SJCRH30 (cell line): ENCODE measurements around the gene LTBP1. TPM values are rescaled to one million over a fixed set of nuclear protein-coding genes. Genes with fewer than 3 reads are reported as not detected.

ENCODE experiments used
- DNase-seq, 2 experiments: peaks; one replicate each; pipeline ENCODE4 v3.0.0-alpha.2; 2015 to 2020
- H3K27ac ChIP-seq: fragments of 250-450 bp; sonication (Bioruptor Pico); 2 replicates; pipeline ENCODE4 v1.5.1; 2020; ENCODE audit warnings: mild to moderate bottlenecking, moderate library complexity
- H3K27me3 ChIP-seq: fragments of 250-450 bp; sonication (Bioruptor Pico); 2 replicates; pipeline ENCODE4 v1.5.1; 2020; ENCODE audit warnings: mild to moderate bottlenecking, moderate library complexity
- H3K36me3 ChIP-seq: fragments of 250-450 bp; sonication (Bioruptor Pico); 2 replicates; pipeline ENCODE4 v1.5.1; 2020; ENCODE audit warnings: mild to moderate bottlenecking, moderate library complexity
- H3K4me1 ChIP-seq: fragments of 250-450 bp; sonication (Bioruptor Pico); 2 replicates; pipeline ENCODE4 v1.5.1; 2020; ENCODE audit warnings: mild to moderate bottlenecking, moderate library complexity
- H3K4me3 ChIP-seq: fragments of 250-450 bp; sonication (Bioruptor Pico); 2 replicates; pipeline ENCODE4 v1.5.1; 2020; ENCODE audit warnings: mild to moderate bottlenecking, moderate library complexity
- H3K9me3 ChIP-seq: fragments of 250-450 bp; sonication (Bioruptor Pico); replicated peaks from 2 replicates; pipeline ENCODE4 v1.5.1; 2020; ENCODE audit warnings: mild to moderate bottlenecking, moderate library complexity
- total RNA-seq: library from RNA; depleted of rRNA; stranded (reverse); fragments of >200 nt; shearing (Covaris generic); gene quantifications from 2 replicates; pipeline ENCODE4 v1.2.3, GENCODE V29; 2014

LTBP1 gene
- total RNA-seq, 1 experiment from 2014 or later: 63.1 TPM

DNA sequence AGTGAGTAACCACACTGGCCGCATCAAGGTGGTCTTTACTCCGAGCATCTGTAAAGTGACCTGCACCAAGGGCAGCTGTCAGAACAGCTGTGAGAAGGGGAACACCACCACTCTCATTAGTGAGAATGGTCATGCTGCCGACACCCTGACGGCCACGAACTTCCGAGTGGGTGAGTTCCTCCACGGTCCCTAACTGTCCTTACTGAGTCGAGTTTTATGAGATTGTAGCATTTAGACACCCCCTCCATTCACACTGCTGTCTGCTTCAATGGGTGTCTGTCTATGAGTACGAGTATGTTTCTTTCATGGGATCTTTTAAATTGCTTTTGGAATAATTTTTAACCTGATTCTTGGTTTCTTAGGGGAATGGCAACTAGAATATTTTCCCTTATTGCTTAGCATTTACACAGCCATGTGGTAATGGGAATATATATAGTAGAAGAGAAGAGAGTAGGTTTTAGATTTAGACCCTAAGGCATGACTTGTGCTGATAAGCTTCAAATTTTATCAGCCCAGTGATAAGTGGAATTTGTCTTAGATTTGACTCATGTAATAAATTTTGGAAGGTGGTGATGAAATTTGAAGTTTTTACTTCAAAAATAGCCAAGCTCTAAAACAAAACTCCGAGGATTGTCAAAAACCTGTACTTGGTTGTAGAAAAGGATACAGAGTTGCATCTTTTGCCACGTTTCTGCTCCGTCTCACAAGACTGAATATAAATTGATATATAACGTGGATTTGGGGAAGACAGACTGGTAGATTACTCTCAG, 188.2 kb downstream of the LTBP1 start:
- H3K4me1 ChIP-seq: peaks cover 22% of the 10 kb centered on the region
- peak overlapping the region; percentile 88 for H3K27ac ChIP-seq
- peak overlapping the region; percentile 51 for H3K4me3 ChIP-seq
- H3K27me3 ChIP-seq: no peaks in the 10 kb centered on the region
- H3K36me3 ChIP-seq: no peaks in the 10 kb centered on the region
- DNase-seq: peak; percentile 97 to 99
- no peaks in the 10 kb centered on the region for H3K9me3 ChIP-seq

GRCh38 chr2:33135645-33136044, 188.9 kb downstream of the LTBP1 start:
- Histone ChIP-seq H3K4me1 (peaks cover 22% of the 10 kb centered on the region), H3K27me3 (no peaks in the 10 kb centered on the region), H3K4me3 (peak overlapping the region; percentile 51), H3K36me3 (no peaks in the 10 kb centered on the region), H3K9me3 (no peaks in the 10 kb centered on the region), H3K27ac (peak overlapping the region; percentile 88)
- DNase-seq: peak in 1 of 2 experiments; percentile 47

DNA sequence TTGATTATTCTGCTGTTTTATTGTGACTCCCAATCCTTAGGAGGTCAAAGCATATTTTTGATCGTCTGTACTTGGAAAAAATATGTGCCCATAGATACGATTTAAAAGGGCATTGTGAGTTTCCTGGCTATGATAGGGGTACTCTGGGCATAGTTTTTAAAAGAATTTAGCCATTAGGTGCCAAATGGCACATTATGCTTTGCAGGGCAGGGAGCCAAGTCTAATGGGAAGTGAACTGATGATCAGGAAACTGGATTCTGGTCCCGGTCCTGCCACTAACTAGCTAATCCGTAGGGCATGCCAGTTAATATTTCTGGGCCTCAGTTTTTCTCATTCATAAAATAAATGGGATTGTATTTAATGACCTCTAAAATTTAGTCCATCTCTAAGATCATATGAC, 189.3 kb downstream of the LTBP1 start:
- no peaks in the 10 kb centered on the region for H3K36me3 ChIP-seq
- peaks cover 22% of the 10 kb centered on the region for H3K4me1 ChIP-seq
- H3K27me3 ChIP-seq: no peaks in the 10 kb centered on the region
- peak overlapping the region; percentile 88 for H3K27ac ChIP-seq
- peak overlapping the region; percentile 51 for H3K4me3 ChIP-seq
- DNase-seq: peak; percentile 44 to 58
- no peaks in the 10 kb centered on the region for H3K9me3 ChIP-seq

GRCh38 chr2:33136566-33136965, 189.8 kb downstream of the LTBP1 start:
- H3K4me3 ChIP-seq: peak overlapping the region; percentile 51
- H3K27ac ChIP-seq: peak overlapping the region; percentile 88
- no peaks in the 10 kb centered on the region for H3K9me3 ChIP-seq
- no peaks in the 10 kb centered on the region for H3K36me3 ChIP-seq
- peak in 1 of 2 experiments; percentile 54 for DNase-seq
- H3K27me3 ChIP-seq: no peaks in the 10 kb centered on the region
- H3K4me1 ChIP-seq: peaks cover 22% of the 10 kb centered on the region

DNA sequence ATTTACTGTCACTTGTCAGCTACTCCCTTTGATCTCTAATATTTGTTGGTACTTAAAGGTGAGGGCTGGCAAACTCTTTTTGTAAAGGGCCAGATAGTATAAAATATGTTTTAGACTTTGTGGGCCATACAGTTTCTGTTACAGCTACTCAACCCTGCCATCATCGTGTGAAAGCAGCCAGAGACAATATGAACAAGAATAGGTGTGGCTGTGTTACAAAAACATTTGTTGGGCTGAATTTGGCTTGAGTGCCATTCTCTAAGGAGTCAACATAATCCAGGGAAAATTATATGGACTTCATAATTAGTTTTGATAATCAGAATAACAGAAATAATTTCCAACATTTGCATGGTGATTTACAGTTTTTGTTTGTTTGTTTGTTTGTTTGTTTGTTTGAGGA, 190.6 kb downstream of the LTBP1 start:
- H3K4me3 ChIP-seq: no peak overlapping the region

DNA sequence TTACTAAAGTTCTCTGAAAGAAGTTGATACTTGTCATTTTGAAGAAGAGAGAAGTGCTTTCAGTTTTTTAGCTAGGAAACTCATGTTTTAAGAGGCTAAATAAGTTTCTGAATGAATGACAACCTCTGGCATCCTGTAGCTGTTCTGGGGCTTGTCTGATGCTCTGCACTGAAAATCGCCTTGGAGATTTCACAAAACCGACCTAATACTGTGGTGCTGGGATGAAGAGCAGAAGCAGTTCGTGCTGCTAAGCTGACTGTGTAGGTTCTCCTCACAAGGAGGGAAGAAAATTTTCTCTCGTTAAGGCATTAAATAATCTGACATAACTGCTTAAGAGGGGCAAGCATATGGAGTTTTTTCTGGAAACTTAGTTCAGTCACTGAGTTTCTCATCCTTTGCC, 193.2 kb downstream of the LTBP1 start:
- peaks cover 23% of the 10 kb centered on the region for H3K4me1 ChIP-seq
- H3K4me3 ChIP-seq: no peak overlapping the region
- H3K27me3 ChIP-seq: no peaks in the 10 kb centered on the region
- no peak for DNase-seq
- H3K9me3 ChIP-seq: no peaks in the 10 kb centered on the region
- H3K27ac ChIP-seq: no peak overlapping the region
- no peaks in the 10 kb centered on the region for H3K36me3 ChIP-seq

More for the DNA sequence above, 190.6 kb downstream of the LTBP1 start:
- Histone ChIP-seq H3K4me1 (peaks cover 16% of the 10 kb centered on the region), H3K27me3 (no peaks in the 10 kb centered on the region), H3K9me3 (no peaks in the 10 kb centered on the region), H3K36me3 (no peaks in the 10 kb centered on the region), H3K27ac (no peak overlapping the region; the same call in 1 of the 2 replicates)
- DNase-seq: no peak

DNA sequence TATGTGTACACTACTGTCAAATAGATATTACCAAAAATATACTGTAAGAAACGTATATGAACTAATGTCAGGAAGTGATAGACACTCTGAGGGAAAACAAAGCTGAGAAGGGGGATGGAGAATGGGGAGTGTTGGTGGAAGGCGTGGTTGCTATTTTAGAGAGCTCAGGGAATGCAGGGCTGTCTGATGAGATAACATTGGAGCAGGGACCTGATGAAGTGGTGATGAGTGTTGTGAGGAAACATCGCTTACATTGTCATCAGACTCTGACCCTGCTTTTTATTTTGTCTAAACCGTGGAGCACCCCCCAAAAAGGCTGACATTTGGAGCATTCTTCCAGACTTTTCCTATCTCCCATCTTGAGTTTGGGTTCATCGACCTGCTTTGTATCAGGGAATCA, 194.7 kb downstream of the LTBP1 start:
- H3K4me1 ChIP-seq: peaks cover 29% of the 10 kb centered on the region
- no peak overlapping the region for H3K4me3 ChIP-seq
- no peaks in the 10 kb centered on the region for H3K9me3 ChIP-seq
- DNase-seq: no peak
- H3K36me3 ChIP-seq: 0 out of 2 replicates have a peak, but pooled peaks cover 3% of the 10 kb centered on the region
- no peaks in the 10 kb centered on the region for H3K27me3 ChIP-seq
- no peak overlapping the region for H3K27ac ChIP-seq

GRCh38 chr2:33142810-33143209, 196.1 kb downstream of the LTBP1 start:
- Histone ChIP-seq H3K4me1 (peaks cover 18% of the 10 kb centered on the region), H3K4me3 (no peak overlapping the region), H3K27me3 (no peaks in the 10 kb centered on the region), H3K36me3 (0 out of 2 replicates have a peak, but pooled peaks cover 3% of the 10 kb centered on the region), H3K27ac (peak overlapping the region; percentile 50), H3K9me3 (no peaks in the 10 kb centered on the region)
- peak; percentile 11 to 53 for DNase-seq

- H3K27ac ChIP-seq: peak overlapping the region; percentile 50; the same call in 1 of the 2 replicates
- no peaks in the 10 kb centered on the region for H3K27me3 ChIP-seq
- peaks cover 18% of the 10 kb centered on the region for H3K4me1 ChIP-seq
- no peak overlapping the region for H3K4me3 ChIP-seq
- DNase-seq: no peak
- H3K9me3 ChIP-seq: no peaks in the 10 kb centered on the region
- 0 out of 2 replicates have a peak, but pooled peaks cover 3% of the 10 kb centered on the region for H3K36me3 ChIP-seq
These were observed 197.5 kb downstream of the LTBP1 start for GRCh38 chr2:33144243-33144642.

GRCh38 chr2:33145459-33145858, 198.7 kb downstream of the LTBP1 start:
- Histone ChIP-seq H3K27ac (no peak overlapping the region), H3K4me3 (no peak overlapping the region), H3K36me3 (0 out of 2 replicates have a peak, but pooled peaks cover 3% of the 10 kb centered on the region), H3K4me1 (peaks cover 21% of the 10 kb centered on the region), H3K27me3 (no peaks in the 10 kb centered on the region), H3K9me3 (no peaks in the 10 kb centered on the region)
- DNase-seq: no peak

DNA sequence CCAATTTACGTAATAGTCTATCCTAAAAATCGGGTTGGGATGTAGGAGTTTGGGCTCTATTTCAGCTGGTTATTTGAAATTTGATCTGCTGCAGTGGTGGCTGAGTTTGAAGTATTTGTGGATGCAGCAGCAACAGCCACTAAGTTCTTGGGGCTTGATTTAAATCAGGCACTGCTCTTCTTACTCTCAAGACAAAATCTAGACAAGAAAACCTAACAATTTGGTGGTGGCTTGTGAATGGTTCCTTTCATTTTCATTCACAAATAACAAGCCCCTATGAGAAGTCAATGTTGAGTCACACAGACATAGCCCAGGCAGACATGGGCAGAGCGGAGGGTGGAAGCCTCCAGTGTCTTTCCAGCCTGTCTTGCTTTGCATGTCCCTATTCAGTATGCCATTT, 199.3 kb downstream of the LTBP1 start:
- 0 out of 2 replicates have a peak, but pooled peaks cover 3% of the 10 kb centered on the region for H3K36me3 ChIP-seq
- H3K27me3 ChIP-seq: no peaks in the 10 kb centered on the region
- H3K4me3 ChIP-seq: no peak overlapping the region
- H3K9me3 ChIP-seq: no peaks in the 10 kb centered on the region
- H3K27ac ChIP-seq: no peak overlapping the region
- H3K4me1 ChIP-seq: peaks cover 21% of the 10 kb centered on the region
- no peak for DNase-seq

GRCh38 chr2:33153008-33153407, 206.3 kb downstream of the LTBP1 start:
- no peaks in the 10 kb centered on the region for H3K27me3 ChIP-seq
- no peak for DNase-seq

GRCh38 chr2:33158482-33159003, 211.8 kb downstream of the LTBP1 start:
- Histone ChIP-seq H3K27me3 (no peaks in the 10 kb centered on the region), H3K4me3 (no peak overlapping the region), H3K36me3 (no peaks in the 10 kb centered on the region), H3K9me3 (no peaks in the 10 kb centered on the region), H3K4me1 (no peaks in the 10 kb centered on the region; the same call in 1 of the 2 replicates), H3K27ac (no peak overlapping the region)
- no peak for DNase-seq

More at GRCh38 chr2:33153008-33153407, 206.3 kb downstream of the LTBP1 start:
- Histone ChIP-seq H3K4me1 (peaks cover 3% of the 10 kb centered on the region; the same call in 1 of the 2 replicates), H3K4me3 (no peak overlapping the region), H3K27ac (no peak overlapping the region), H3K9me3 (no peaks in the 10 kb centered on the region), H3K36me3 (no peaks in the 10 kb centered on the region)

DNA sequence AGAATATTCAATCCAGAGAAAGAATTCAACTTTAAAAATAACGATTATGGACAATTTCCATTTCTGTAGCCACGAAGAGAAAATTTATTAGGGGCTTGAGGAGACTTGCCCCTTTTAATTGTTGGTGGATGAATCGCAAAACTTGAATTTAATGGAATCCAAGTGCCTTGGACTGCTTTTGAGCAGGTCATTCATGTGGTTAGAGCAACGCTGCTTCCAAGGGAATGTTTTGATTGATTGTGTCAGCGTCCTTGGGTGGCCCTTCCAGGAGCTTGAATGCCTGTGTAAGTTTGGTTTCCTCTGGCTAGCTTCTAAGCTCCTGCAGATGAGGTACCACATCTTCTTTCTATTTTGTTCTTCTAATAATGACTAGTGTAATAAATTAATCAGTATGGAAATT, 213.4 kb downstream of the LTBP1 start:
- no peaks in the 10 kb centered on the region; the same call in 1 of the 2 replicates for H3K4me1 ChIP-seq
- no peak overlapping the region for H3K4me3 ChIP-seq
- H3K36me3 ChIP-seq: no peaks in the 10 kb centered on the region
- H3K27ac ChIP-seq: no peak overlapping the region
- H3K9me3 ChIP-seq: no peaks in the 10 kb centered on the region
- no peaks in the 10 kb centered on the region for H3K27me3 ChIP-seq
- DNase-seq: no peak

DNA sequence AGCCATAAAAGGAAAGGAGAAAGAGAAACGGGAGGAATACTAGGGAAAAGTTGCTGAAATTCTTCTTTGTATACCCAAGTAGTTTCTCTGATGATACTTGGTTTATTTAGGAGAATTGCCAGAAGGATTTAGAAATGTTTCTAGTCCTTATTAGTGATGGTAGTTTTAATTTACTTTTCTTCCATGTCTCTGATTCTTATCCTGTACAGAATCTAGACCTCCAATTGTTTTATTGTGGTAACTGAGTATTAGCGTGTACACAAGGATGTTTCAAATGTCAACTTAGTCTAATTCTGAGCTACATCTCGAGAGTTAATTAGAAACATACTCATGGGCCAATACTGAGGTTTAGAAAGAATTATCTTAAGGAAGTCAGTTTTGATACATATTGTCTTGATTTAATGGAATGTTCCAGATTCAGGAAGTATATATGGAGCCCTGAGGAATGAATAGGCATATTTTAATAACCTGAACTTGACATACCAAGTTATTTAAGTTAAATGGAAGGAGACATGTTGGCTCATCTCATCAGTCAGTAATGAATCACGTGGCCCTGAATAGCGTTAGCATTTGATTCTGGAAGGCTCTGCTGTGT, 219.6 kb downstream of the LTBP1 start:
- Histone ChIP-seq H3K27me3 (no peaks in the 10 kb centered on the region), H3K27ac (no peak overlapping the region), H3K4me3 (no peak overlapping the region), H3K4me1 (no peaks in the 10 kb centered on the region), H3K9me3 (no peaks in the 10 kb centered on the region), H3K36me3 (no peaks in the 10 kb centered on the region)
- DNase-seq: no peak
